ENCODE measurements around the gene SOAT2.

DNA sequence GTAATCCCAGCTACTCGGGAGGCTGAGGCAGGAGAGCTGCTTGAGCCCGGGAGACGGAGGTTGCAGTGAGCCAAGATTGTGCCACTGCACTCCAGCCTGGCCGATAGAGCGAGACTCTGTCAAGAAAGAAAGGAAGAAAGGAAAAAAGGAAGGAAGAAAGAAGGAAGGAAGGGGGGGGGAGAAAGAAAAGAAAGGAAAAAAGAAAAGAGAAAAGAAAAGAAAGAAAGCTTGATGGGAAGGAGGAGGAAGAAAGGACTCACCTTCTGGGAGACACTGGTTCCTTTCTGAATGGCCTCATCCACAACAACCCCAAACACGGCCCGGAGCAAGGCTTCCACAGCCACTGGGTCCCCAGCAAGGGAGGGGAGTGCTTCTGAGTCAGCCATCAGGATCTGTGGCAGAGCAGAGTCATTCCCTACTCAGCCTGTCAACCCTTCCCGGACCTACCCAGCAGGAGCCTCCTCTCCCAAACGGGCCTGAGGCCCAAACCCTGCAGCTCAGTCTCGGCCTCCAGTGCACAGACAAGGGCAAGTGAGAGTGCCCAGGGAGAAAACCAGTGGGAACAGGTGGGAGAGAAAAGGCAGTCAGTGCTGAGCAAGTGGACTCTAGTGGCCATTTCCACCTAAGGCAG is 69.9 kb downstream of the SOAT2 start:
- TF ChIP-seq, protein P1, sequence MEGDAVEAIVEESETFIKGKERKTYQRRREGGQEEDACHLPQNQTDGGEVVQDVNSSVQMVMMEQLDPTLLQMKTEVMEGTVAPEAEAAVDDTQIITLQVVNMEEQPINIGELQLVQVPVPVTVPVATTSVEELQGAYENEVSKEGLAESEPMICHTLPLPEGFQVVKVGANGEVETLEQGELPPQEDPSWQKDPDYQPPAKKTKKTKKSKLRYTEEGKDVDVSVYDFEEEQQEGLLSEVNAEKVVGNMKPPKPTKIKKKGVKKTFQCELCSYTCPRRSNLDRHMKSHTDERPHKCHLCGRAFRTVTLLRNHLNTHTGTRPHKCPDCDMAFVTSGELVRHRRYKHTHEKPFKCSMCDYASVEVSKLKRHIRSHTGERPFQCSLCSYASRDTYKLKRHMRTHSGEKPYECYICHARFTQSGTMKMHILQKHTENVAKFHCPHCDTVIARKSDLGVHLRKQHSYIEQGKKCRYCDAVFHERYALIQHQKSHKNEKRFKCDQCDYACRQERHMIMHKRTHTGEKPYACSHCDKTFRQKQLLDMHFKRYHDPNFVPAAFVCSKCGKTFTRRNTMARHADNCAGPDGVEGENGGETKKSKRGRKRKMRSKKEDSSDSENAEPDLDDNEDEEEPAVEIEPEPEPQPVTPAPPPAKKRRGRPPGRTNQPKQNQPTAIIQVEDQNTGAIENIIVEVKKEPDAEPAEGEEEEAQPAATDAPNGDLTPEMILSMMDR (conservative IDR thresholded peaks at IDR 0.05 in 1 of 2, IDR thresholded peaks at IDR 0.05 in 1 of 2; ENCODE audit: low read depth in 1 of 2, low read length in 2 of 2): no peak
- no peak for TF ChIP-seq EZH2 (IDR thresholded peaks at IDR 0.05; ENCODE audit: low read length, missing control alignments)
